Nephron (organoid): ENCODE results near the gene CT47C1.
A peak's percentile ranks its signal among the peaks of the same experiment; 100 is the strongest.

Experiments used
- H3K27ac Mint-ChIP-seq, 3 experiments: 2 replicates each; pipeline ENCODE4 v1.8.0; 2020; ENCODE audit warnings: mixed read lengths in 3 of 3, mild to moderate bottlenecking in 2 of 3, moderate library complexity in 1 of 3
- H3K27me3 Mint-ChIP-seq: 2 replicates; pipeline ENCODE4 v1.8.0; 2021; ENCODE audit warnings: low read depth, mild to moderate bottlenecking, moderate library complexity, mixed read lengths
- H3K36me3 Mint-ChIP-seq: 2 replicates; pipeline ENCODE4 v1.8.0; 2020; ENCODE audit warnings: low read depth, mixed read lengths
- H3K4me1 Mint-ChIP-seq: 2 replicates; pipeline ENCODE4 v1.8.0; 2020; ENCODE audit warnings: mixed read lengths
- H3K4me3 Mint-ChIP-seq, 3 experiments: 2 replicates each; pipeline ENCODE4 v1.8.0; 2020; ENCODE audit warnings: mild to moderate bottlenecking in 3 of 3, mixed read lengths in 3 of 3, moderate library complexity in 2 of 3
- H3K9me3 Mint-ChIP-seq: 2 replicates; pipeline ENCODE4 v1.8.0; 2020; ENCODE audit warnings: mixed read lengths
- TF ChIP-seq, protein P1 (sequence below), 3 experiments: fragments of 200-600 bp; sonication (generic); IDR thresholded peaks; one replicate each; pipeline ENCODE4 v1.5.0; 2021; ENCODE audit warnings: antibody characterized with exemption in 3 of 3; ENCODE audit not compliant: unreplicated experiment in 3 of 3

CT47C1 gene

DNA sequence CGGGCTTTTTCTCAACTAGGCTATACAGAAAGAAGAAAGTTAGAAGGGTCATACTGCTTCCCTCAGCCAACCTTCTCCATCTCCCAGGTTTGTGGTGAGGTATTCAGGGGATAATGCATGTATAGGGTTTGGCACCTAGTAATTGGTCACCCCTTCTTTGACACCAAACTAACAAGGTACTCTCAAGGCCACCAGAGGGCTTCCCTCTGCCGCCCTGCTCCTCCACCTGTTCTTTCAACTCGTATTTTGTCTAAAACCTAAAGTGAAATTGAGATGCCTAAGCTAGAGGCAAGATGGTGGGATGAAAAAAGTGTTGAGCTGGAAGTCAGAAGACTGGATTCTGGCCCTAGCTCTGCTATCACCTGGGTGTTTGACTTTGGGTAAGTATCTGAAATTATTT, 22.0 kb downstream of the CT47C1 start:
- Mint-ChIP-seq H3K36me3 (no peaks in the 10 kb centered on the region), H3K27me3 (no peaks in the 10 kb centered on the region), H3K27ac (peak overlapping the region; percentile 68 to 91 (median 88)), H3K4me3 (no peak overlapping the region), H3K9me3 (peaks cover 15% of the 10 kb centered on the region), H3K4me1 (peaks cover 11% of the 10 kb centered on the region)
- TF ChIP-seq, protein P1, sequence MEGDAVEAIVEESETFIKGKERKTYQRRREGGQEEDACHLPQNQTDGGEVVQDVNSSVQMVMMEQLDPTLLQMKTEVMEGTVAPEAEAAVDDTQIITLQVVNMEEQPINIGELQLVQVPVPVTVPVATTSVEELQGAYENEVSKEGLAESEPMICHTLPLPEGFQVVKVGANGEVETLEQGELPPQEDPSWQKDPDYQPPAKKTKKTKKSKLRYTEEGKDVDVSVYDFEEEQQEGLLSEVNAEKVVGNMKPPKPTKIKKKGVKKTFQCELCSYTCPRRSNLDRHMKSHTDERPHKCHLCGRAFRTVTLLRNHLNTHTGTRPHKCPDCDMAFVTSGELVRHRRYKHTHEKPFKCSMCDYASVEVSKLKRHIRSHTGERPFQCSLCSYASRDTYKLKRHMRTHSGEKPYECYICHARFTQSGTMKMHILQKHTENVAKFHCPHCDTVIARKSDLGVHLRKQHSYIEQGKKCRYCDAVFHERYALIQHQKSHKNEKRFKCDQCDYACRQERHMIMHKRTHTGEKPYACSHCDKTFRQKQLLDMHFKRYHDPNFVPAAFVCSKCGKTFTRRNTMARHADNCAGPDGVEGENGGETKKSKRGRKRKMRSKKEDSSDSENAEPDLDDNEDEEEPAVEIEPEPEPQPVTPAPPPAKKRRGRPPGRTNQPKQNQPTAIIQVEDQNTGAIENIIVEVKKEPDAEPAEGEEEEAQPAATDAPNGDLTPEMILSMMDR (IDR thresholded peaks at IDR 0.05; ENCODE audit: unreplicated experiment in 3 of 3): no peak

DNA sequence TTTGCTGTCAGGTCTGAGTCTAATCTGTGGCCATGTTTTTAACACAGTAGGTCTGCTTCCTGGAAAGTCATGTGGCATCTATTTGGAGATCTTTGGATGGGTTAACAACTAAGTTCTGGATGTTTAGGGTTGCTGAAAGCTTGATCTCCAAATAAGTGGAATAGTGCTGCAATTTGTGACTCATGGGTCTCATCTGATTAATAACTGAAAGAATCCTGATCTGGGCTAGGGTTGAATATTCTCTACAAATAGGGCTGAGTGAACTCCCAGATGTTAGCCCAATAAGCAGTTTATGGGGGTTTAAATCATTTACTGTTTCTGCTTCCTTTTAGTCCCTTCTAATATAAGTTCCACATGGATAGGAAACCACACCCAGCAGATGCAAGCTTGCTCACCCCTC, 23.1 kb downstream of the CT47C1 start:
- Mint-ChIP-seq H3K36me3 (no peaks in the 10 kb centered on the region), H3K4me3 (no peak overlapping the region), H3K27me3 (no peaks in the 10 kb centered on the region), H3K27ac (peak overlapping the region in 2 of 3 experiments; percentile 47 to 72), H3K4me1 (peaks cover 7% of the 10 kb centered on the region), H3K9me3 (peaks cover 15% of the 10 kb centered on the region)
- TF ChIP-seq, protein P1 (IDR thresholded peaks at IDR 0.05; ENCODE audit: unreplicated experiment in 3 of 3): no peak

DNA sequence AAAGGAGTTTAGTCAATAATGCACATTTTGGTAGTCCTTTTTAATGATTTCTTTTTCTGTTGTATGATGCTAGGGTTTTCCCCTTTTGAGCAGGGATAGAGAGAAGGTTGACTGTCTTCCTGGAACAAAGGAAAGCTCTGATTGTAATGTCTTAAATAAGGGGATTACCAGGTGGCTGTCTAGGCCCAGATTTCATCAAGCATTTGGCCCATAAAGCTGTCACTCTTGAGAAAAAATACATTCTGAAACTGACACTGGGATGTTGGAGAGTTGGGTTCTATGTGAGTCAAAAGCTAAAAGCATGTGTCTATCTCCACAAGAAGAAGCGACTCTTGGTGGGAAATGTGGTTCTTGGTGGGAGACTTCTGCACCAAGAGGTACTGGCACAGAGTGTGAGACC, 28.4 kb downstream of the CT47C1 start:
- Mint-ChIP-seq H3K4me3 (no peak overlapping the region), H3K36me3 (no peaks in the 10 kb centered on the region), H3K4me1 (no peaks in the 10 kb centered on the region), H3K27ac (no peak overlapping the region), H3K27me3 (no peaks in the 10 kb centered on the region), H3K9me3 (peaks cover 11% of the 10 kb centered on the region)
- TF ChIP-seq, protein P1 (IDR thresholded peaks at IDR 0.05; ENCODE audit: unreplicated experiment in 3 of 3): no peak

DNA sequence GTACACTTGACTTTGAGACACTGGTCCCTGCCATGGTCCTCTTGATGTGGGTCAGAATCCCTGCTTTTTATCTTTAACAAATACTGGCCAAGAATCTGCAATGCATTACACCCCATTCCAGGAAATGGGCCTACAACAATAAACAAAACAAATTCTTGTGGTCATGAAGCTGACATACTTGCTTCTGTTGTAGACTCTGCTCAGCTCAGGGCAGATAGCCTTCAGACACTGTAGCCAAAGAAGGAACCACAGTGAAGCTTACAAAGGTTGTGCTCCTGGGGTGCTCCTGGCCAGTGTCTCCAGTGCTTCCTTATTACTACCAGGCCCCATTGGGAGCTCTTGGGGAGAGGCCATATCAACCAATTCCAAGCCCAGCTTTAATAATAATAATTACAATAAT, 33.0 kb downstream of the CT47C1 start:
- no peaks in the 10 kb centered on the region for H3K36me3 Mint-ChIP-seq
- TF ChIP-seq, protein P1 (IDR thresholded peaks at IDR 0.05; ENCODE audit: unreplicated experiment in 3 of 3): no peak
- no peak overlapping the region for H3K4me3 Mint-ChIP-seq
- H3K27me3 Mint-ChIP-seq: no peaks in the 10 kb centered on the region
- H3K9me3 Mint-ChIP-seq: peaks cover 3% of the 10 kb centered on the region
- H3K27ac Mint-ChIP-seq: no peak overlapping the region
- no peaks in the 10 kb centered on the region for H3K4me1 Mint-ChIP-seq

DNA sequence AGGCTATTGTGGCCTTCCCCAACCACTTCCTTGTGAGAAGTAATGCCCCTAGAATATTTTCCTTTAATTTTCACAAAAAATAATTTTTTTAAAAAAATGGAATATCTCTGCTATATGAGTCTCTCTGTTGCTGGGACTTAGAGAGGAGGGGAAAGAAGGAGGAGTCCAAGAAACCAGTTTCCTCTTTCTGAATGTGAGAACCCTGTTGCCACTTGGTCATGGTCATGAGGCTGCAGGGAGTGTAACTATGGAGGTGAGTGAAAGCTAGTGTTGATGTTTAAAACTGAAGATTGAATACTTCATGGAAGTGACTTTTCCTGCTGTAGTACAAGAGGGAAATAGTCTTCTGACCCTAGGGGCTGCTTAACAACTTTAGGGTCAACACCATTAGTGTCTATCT, 34.4 kb downstream of the CT47C1 start:
- Mint-ChIP-seq H3K4me1 (no peaks in the 10 kb centered on the region), H3K9me3 (peaks cover 3% of the 10 kb centered on the region), H3K36me3 (no peaks in the 10 kb centered on the region), H3K27ac (no peak overlapping the region), H3K27me3 (no peaks in the 10 kb centered on the region), H3K4me3 (no peak overlapping the region)
- TF ChIP-seq, protein P1 (IDR thresholded peaks at IDR 0.05; ENCODE audit: unreplicated experiment in 3 of 3): no peak

DNA sequence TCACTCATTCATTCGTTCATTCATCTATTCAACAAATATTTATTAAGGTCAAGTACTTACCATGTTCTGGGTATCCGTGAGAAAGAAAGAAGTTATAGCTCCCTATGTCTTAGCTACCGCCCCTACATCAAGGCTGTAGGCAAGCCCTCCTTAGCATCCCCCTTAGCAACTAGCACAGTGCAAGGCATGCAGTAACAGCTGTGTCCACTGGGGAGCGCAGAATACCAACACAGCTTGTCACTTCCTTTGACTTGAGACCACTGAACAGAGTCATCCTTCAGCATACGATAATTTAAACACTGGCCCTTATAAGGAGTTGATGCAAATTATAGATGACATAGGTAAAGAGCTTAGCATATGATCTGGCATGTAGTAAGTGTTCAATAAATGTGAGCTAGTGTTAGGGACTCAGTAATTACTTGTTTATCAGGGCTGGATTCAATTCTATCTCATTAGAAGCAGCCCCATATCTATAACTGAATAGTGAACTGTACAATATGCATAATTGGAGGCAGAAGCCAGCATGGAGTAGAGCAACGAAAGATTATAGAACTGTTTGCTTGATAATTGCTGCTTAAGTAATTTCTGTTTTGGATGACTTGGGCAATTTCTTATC, 46.1 kb downstream of the CT47C1 start:
- Mint-ChIP-seq H3K9me3 (peaks cover 3% of the 10 kb centered on the region), H3K36me3 (no peaks in the 10 kb centered on the region), H3K4me1 (peaks cover 11% of the 10 kb centered on the region), H3K4me3 (no peak overlapping the region), H3K27ac (peak overlapping the region in 2 of 3 experiments; percentile 16 to 49), H3K27me3 (peaks cover 4% of the 10 kb centered on the region)
- TF ChIP-seq, protein P1 (IDR thresholded peaks at IDR 0.05; ENCODE audit: unreplicated experiment in 3 of 3): peak; percentile 64 to 75 (median 66)
